GM12801 (cell line): ENCODE results near the gene PIAS4.

ENCODE experiments used
- TF ChIP-seq, protein P1 (sequence below): IDR thresholded peaks from one replicate; pipeline ENCODE4 v1.5.1; 2011; ENCODE audit warnings: control low read depth; ENCODE audit not compliant: insufficient read length; ENCODE audit errors: extremely low read depth

The PIAS4 gene

DNA sequence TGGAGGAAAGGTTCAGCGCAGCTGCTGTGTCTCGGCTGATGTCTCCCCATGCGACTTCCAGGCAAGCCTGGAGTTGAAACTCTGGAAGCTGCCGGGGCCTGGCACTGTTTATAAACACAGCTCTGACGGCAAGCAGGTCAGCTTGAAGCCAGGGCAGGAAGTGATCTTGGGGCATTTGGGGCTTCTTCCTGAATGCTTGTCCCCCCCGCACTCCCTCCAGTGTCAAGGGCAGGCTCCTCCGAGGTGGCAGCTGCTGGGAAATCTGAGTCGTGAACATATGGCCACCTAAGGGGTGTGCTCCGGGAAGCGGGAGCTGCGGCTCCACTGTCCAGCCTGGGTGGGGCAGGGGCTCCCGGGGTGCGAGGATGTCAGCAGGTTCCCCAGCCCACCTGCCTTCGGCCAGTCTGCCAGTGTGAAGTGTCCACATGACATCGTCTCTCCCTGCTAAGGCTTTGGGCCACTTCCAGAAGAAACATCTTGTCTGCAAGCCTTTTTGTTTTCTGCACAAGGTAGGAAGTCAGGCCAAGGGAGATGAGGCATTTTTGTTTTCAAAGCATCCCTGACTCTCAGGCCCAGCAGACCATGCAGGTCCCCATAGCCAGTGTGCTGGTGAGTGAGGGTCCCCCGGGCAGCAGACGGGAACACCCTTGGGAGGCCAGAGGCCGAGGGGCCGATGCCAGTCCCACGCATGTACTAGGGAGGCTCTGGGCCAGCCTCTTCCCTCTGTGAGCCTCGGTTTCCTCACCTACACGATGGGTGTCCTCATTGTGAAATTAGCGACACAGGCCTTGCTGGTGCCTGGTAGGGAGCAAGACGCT, 2.7 kb downstream of the PIAS4 start:
- TF ChIP-seq, protein P1, sequence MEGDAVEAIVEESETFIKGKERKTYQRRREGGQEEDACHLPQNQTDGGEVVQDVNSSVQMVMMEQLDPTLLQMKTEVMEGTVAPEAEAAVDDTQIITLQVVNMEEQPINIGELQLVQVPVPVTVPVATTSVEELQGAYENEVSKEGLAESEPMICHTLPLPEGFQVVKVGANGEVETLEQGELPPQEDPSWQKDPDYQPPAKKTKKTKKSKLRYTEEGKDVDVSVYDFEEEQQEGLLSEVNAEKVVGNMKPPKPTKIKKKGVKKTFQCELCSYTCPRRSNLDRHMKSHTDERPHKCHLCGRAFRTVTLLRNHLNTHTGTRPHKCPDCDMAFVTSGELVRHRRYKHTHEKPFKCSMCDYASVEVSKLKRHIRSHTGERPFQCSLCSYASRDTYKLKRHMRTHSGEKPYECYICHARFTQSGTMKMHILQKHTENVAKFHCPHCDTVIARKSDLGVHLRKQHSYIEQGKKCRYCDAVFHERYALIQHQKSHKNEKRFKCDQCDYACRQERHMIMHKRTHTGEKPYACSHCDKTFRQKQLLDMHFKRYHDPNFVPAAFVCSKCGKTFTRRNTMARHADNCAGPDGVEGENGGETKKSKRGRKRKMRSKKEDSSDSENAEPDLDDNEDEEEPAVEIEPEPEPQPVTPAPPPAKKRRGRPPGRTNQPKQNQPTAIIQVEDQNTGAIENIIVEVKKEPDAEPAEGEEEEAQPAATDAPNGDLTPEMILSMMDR = no peak

DNA sequence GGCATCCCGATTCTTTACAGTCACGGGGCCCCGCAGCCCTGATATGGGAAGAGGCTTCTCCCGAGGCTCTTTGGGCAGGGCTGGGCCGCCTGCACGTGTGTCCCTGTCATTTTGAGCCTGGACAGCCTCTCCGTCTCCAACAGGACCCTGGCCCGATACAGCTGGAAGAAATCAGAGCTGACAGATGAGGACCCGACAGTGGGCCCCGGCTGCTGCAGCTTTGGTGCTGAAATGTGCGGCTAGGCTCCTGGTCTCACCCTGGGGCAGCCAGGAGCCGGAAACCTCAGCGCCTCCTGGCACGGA, 3.2 kb downstream of the PIAS4 start:
- TF ChIP-seq, protein P1 = no peak

DNA sequence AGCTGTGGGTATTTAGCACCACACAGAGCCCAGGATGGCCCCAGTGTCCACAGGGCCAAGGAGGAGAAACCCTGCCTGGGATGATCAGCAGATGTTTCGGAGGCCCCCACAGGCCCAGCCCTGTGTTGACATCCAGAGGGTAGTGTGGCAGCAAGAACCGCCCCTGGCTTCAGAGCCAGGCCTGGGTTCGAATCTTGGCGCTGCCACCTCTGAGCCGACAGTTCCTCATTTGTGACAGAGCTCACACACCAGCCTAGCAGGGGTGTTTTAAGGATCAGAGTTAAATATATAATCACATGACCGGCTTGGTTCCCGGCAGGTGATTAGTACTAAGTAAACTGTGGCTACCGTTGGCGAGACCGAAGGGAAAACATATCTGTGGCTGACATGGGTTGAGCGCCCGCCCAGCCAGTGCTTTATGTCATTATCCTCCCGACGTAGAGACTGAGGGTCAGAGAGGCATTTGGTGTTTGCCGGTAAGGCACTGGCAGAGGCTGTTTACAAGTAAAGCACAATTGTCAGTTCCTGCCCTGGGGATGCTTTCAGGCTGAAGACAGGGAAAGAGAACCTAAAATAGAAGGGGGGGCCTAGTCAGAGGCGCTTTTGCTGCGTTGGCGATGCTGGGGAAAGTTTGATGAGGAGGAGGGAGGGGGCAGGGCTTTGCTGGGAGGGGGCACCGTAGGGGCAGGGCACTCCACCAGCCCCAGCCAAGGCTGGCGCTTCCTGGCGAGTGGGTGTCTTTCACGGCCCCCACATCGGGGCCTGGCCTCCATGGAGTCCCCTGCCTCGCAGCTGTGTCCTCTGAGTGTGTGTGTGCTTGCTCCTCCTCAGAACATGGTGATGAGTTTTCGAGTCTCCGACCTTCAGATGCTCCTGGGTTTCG, 4.8 kb downstream of the PIAS4 start:
- TF ChIP-seq, protein P1 = no peak

DNA sequence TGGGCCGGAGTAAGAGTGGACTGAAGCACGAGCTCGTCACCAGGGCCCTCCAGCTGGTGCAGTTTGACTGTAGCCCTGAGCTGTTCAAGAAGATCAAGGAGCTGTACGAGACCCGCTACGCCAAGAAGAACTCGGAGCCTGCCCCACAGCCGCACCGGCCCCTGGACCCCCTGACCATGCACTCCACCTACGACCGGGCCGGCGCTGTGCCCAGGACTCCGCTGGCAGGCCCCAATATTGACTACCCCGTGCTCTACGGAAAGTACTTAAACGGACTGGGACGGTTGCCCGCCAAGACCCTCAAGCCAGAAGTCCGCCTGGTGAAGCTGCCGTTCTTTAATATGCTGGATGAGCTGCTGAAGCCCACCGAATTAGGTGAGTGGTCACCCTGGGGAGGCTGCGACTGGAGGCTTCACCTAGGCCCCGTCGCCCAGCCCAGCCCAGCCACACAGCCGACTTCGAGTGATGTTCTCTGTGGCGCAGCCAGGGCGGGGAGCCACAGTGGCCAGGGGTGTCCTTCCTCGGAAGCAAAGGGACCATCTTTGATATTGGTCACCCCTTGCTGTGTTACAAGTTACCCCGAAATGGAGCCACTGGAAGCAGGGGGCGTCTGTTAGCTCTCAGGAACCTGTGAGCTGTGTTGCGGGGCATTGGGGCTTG, 5.6 kb downstream of the PIAS4 start:
- TF ChIP-seq, protein P1 = no peak

DNA sequence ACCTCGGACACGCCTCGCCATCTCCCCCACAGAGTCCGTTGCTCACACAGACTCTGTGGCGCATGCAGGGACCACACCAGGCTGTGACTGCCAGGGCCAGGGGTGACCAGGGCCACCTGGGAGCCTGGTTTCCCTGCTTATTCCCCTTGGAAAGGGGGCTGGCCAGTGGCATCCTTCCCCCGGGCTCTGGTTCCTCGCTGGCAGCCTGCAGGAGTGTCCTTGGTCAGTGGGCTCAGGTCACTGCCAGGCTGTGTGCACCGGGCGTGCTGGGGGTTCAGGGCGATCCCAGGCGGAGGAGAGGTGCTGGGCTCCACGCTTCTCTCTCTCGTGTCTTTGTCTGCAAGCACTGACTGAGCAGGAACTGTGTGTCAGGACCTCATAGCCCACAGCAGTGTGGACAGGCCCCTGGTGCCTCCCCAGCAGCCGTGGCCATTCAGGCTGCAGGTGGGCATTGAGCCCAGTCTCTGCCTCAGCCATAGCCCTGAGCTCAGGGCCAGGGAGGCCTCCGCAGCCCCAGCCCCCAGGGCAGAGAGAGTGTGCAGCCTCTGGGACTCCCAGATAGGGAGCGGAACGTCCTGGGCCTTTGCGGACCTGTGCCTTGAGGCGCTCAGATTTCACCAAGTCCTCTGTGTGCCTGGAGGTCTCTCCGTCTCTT, 6.5 kb downstream of the PIAS4 start:
- TF ChIP-seq, protein P1 = no peak

DNA sequence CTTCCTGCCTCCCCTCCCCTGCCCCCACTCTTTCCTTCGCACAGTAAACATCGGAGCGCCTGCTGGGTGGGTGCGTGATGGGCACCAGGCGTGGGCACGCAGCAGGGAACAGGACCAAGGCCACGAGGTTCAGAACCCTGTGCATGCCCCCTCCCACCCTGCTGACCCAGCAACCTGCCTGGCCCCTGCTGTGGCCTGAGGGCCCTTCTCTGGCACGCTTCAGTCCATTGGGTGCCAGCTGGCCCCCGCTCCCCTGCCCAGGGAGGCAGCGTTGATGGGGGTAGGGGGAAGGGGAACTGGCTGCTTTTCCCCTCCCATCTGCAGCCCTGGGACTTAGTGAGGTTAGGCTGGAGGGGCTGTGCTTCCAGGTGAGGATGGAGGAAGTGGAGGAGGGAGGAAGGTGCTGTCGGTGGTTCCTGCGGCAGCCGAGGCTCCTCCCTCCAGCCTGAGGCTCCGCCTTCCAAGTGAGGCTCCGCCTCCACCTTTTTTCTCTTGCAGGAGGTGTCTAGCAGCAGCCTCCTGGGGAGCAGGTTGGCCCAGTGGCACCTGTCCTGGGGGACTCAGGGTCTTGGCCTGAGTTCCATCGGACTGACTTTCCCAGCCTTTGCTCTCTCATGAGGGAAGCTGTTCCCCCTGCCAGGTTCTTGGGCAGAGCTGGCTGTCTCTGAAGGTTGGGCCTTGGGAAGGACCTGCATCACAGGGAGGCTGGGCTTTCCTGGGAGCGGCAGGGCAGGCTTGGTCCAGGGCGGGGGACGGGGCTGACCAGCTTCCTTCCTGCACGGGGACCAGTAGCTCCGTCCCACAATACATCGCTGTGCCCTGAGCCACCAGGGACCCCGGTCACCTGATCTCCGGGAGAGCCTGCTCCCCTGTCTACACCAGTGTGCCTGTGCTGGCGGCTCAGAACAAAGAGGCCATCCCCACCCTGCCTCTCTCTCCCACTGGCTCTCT, 7.3 kb downstream of the PIAS4 start:
- TF ChIP-seq, protein P1 = no peak
